PC-3 (cell line): ENCODE measurements around the gene ARMC12. TPM values are rescaled to one million over a fixed set of nuclear protein-coding genes. Genes with fewer than 3 reads are reported as not detected.
A peak's percentile ranks its signal among the peaks of the same experiment; 100 is the strongest.

Source experiments
- ATAC-seq: fragments of 200-7000 bp; cut with Tn5 transposase; 2 replicates; pipeline ENCODE4 v1.9.1; 2020; ENCODE audit warnings: mild to moderate bottlenecking, moderate library complexity
- BruUV-seq: library from RNA; stranded (reverse); fragments of 400-500 nt; replicated peaks from 2 replicates; lab custom pipeline; 2021; lab: Mats Ljungman, UMichigan
- CTCF ChIA-PET: fragments of 300-600 bp; sonication (Branson Sonifier 250); formaldehyde crosslinking; loops from one replicate; lab custom pipeline; 2022; ENCODE audit warnings: antibody characterized with exemption; lab: Charles Lee
- POLR2A ChIA-PET: fragments of 300-600 bp; sonication (Branson Sonifier 250); formaldehyde crosslinking; loops from one replicate; lab custom pipeline; 2022; ENCODE audit warnings: antibody characterized with exemption; ENCODE audit not compliant: unreplicated experiment; lab: Charles Lee
- DNase-seq: peaks from one replicate; pipeline ENCODE4 v3.0.0-alpha.2; 2015
- H2AFZ ChIP-seq: fragments of 300-600 bp; sonication (generic); 2 replicates; pipeline ENCODE4 v1.6.0; 2016; ENCODE audit warnings: antibody characterized with exemption, low read length
- H3F3A ChIP-seq: fragments of 300-600 bp; sonication (generic); one replicate; pipeline ENCODE4 v1.6.0; 2017; ENCODE audit warnings: antibody characterized with exemption, low read length, control low read depth, mild to moderate bottlenecking; ENCODE audit not compliant: unreplicated experiment
- H3K27ac ChIP-seq: fragments of 300-600 bp; sonication (generic); 2 replicates; pipeline ENCODE4 v1.5.1; 2016; ENCODE audit warnings: mild to moderate bottlenecking, low read length
- H3K27me3 ChIP-seq: fragments of 300-600 bp; sonication (generic); 2 replicates; pipeline ENCODE4 v1.6.1; 2016; ENCODE audit warnings: low read length, mixed read lengths
- H3K36me3 ChIP-seq: fragments of 300-600 bp; sonication (generic); 2 replicates; pipeline ENCODE4 v1.6.1; 2016; ENCODE audit warnings: low read depth, mixed run types, low read length, mixed read lengths
- H3K4me1 ChIP-seq: fragments of 300-600 bp; sonication (generic); 2 replicates; pipeline ENCODE4 v1.5.1; 2016; ENCODE audit warnings: low read length; ENCODE audit not compliant: insufficient read depth
- H3K4me2 ChIP-seq: fragments of 300-600 bp; sonication (generic); 2 replicates; pipeline ENCODE4 v1.6.0; 2016; ENCODE audit warnings: low read length
- H3K4me3 ChIP-seq: fragments of 300-600 bp; sonication (generic); 2 replicates; pipeline ENCODE4 v1.5.1; 2016; ENCODE audit warnings: mild to moderate bottlenecking, low read length, mixed read lengths
- H3K79me2 ChIP-seq: fragments of 300-600 bp; sonication (generic); 2 replicates; pipeline ENCODE4 v1.6.1; 2017; ENCODE audit warnings: low read length, mixed read lengths
- H3K9ac ChIP-seq: fragments of 300-600 bp; sonication (generic); 2 replicates; pipeline ENCODE4 v1.6.0; 2016; ENCODE audit warnings: mild to moderate bottlenecking, low read length
- H3K9me2 ChIP-seq: fragments of 300-600 bp; sonication (generic); replicated peaks from 2 replicates; pipeline ENCODE4 v1.6.1; 2016; ENCODE audit warnings: mixed run types, low read length, mixed read lengths
- H3K9me3 ChIP-seq: fragments of 300-600 bp; sonication (generic); 2 replicates; pipeline ENCODE4 v1.6.1; 2016; ENCODE audit warnings: low read length, mixed read lengths
- H4K20me1 ChIP-seq: fragments of 300-600 bp; sonication (generic); 2 replicates; pipeline ENCODE4 v1.6.1; 2016; ENCODE audit warnings: low read length, mixed read lengths
- CTCF ChIP-seq: fragments of 300-600 bp; sonication (generic); conservative IDR thresholded peaks from 2 replicates; pipeline ENCODE4 v1.5.1; 2017; ENCODE audit warnings: antibody characterized with exemption, low read depth, mild to moderate bottlenecking, low read length
- EZH2 ChIP-seq: fragments of 300-600 bp; sonication (generic); IDR thresholded peaks from one replicate; pipeline ENCODE4 v1.6.1; 2017; ENCODE audit warnings: antibody characterized with exemption, mild to moderate bottlenecking, low read length; ENCODE audit not compliant: unreplicated experiment
- EZH2phosphoT487 ChIP-seq: fragments of 300-600 bp; sonication (generic); IDR thresholded peaks from 2 replicates; pipeline ENCODE4 v1.6.1; 2018; ENCODE audit warnings: mild to moderate bottlenecking, antibody characterized with exemption, low read length, borderline replicate concordance
- intact Hi-C: fragments of 100-400 bp; cut with micrococcal nuclease; formaldehyde crosslinking; loops from 2 replicates; pipeline ENCODE4 v1.9.0; 2023
- total RNA-seq: library from RNA; depleted of rRNA; stranded (reverse); fragments of >200 nt; gene quantifications from 2 replicates; pipeline ENCODE4 v1.2.3, GENCODE V29; 2014; rRNA removed

The ARMC12 gene
- total RNA-seq, 1 experiment from 2014 or later, result not detected

GRCh38 chr6:35795453-35796071 is 58.7 kb downstream of the ARMC12 start:
- no peaks in the 10 kb centered on the region for H3F3A ChIP-seq
- no peaks in the 10 kb centered on the region for H3K9me2 ChIP-seq
- no peaks in the 10 kb centered on the region for H3K79me2 ChIP-seq
- intact Hi-C loops, result no loop called here
- ChIA-PET POLR2A (no interaction called here), CTCF (no interaction called here)
- no peak overlapping the region for H2AFZ ChIP-seq
- TF ChIP-seq CTCF (no peak), EZH2phosphoT487 (no peak), EZH2 (no peak)
- no peak for DNase-seq
- no peaks in the 10 kb centered on the region for H3K4me1 ChIP-seq
- no peaks in the 10 kb centered on the region; the same call in 1 of the 2 replicates for H3K27me3 ChIP-seq
- no peak for ATAC-seq
- no peak overlapping the region for H3K9ac ChIP-seq
- H4K20me1 ChIP-seq, result no peaks in the 10 kb centered on the region
- no peak overlapping the region for H3K27ac ChIP-seq
- H3K36me3 ChIP-seq, result no peaks in the 10 kb centered on the region
- BruUV-seq, result no TSS peak
- no peak overlapping the region for H3K4me3 ChIP-seq
- H3K9me3 ChIP-seq, result no peaks in the 10 kb centered on the region
- H3K4me2 ChIP-seq, result no peak overlapping the region

GRCh38 chr6:35796236-35796635 is 59.4 kb downstream of the ARMC12 start:
- H3K4me1 ChIP-seq, result no peaks in the 10 kb centered on the region
- no peak overlapping the region for H3K27ac ChIP-seq
- ATAC-seq (no peak), DNase-seq (peak; percentile 17)
- POLR2A ChIA-PET, result no interaction called here
- H3K4me2 ChIP-seq, result no peak overlapping the region
- H3F3A ChIP-seq, result no peaks in the 10 kb centered on the region
- no peaks in the 10 kb centered on the region for H4K20me1 ChIP-seq
- no peaks in the 10 kb centered on the region for H3K79me2 ChIP-seq
- intact Hi-C loops, result no loop called here
- no TSS peak for BruUV-seq
- no peak overlapping the region for H3K9ac ChIP-seq
- H2AFZ ChIP-seq, result no peak overlapping the region
- no peaks in the 10 kb centered on the region for H3K36me3 ChIP-seq
- H3K9me2 ChIP-seq, result no peaks in the 10 kb centered on the region
- CTCF ChIA-PET, result no interaction called here
- no peak overlapping the region for H3K4me3 ChIP-seq
- no peaks in the 10 kb centered on the region for H3K27me3 ChIP-seq
- H3K9me3 ChIP-seq, result no peaks in the 10 kb centered on the region
- TF ChIP-seq EZH2 (no peak), EZH2phosphoT487 (no peak), CTCF (no peak)

- CTCF ChIA-PET, result interaction anchor here (0.5 kb wide), 1 partner anchor 230 kb away, joined by 10 read pairs; no protein-coding TSS in a partner anchor
- H3K27me3 ChIP-seq, result no peaks in the 10 kb centered on the region
- no peaks in the 10 kb centered on the region for H3K9me3 ChIP-seq
- no peak overlapping the region for H3K27ac ChIP-seq
- H3K9me2 ChIP-seq, result no peaks in the 10 kb centered on the region
- H3K9ac ChIP-seq, result no peak overlapping the region
- H3K4me1 ChIP-seq, result no peaks in the 10 kb centered on the region
- POLR2A ChIA-PET, result no interaction called here
- no peaks in the 10 kb centered on the region for H3F3A ChIP-seq
- no peak overlapping the region for H3K4me2 ChIP-seq
- no TSS peak for BruUV-seq
- H3K79me2 ChIP-seq, result no peaks in the 10 kb centered on the region
- DNase-seq (no peak), ATAC-seq (no peak)
- H4K20me1 ChIP-seq, result no peaks in the 10 kb centered on the region
- no peaks in the 10 kb centered on the region for H3K36me3 ChIP-seq
- no peak overlapping the region for H3K4me3 ChIP-seq
- TF ChIP-seq EZH2, result no peak
- H2AFZ ChIP-seq, result no peak overlapping the region
- intact Hi-C loops, result loop anchor here (1.0 kb wide), 1 partner anchor 11 kb away; no protein-coding TSS in a partner anchor
Observed at GRCh38 chr6:35797837-35798526, 61.1 kb downstream of the ARMC12 start.

Other genes starting within 250 kb of the ARMC12 start
- 9.2 and 15.4 TPM in 2 replicates for gene TEAD3, start 240.0 kb upstream of the ARMC12 start, total RNA-seq
- gene TULP1, start 224.1 kb upstream of the ARMC12 start, total RNA-seq, result not detected in 2 replicates
- gene FKBP5, start 48.1 kb upstream of the ARMC12 start, total RNA-seq, result 11.9 and 12.4 TPM in 2 replicates
- not detected in 2 replicates for gene CLPSL2, start 39.6 kb downstream of the ARMC12 start, total RNA-seq
- not detected in 2 replicates for gene CLPSL1, start 44.0 kb downstream of the ARMC12 start, total RNA-seq
- gene CLPS, start 60.3 kb downstream of the ARMC12 start, total RNA-seq, result not detected in 2 replicates
- not detected in 2 replicates for gene LHFPL5, start 68.3 kb downstream of the ARMC12 start, total RNA-seq
- 95.2 and 100 TPM in 2 replicates for gene SRPK1, start 184.1 kb downstream of the ARMC12 start, total RNA-seq